HFF-Myc (cell line): ENCODE results near the gene ANK3.

ENCODE experiments used
- DNase-seq: peaks from one replicate; pipeline ENCODE4 v3.0.0-alpha.2; 2011; ENCODE audit warnings: low read depth; ENCODE audit errors: extremely low read depth
- H3K4me3 ChIP-seq: replicated peaks from 2 replicates; pipeline ENCODE4 v1.5.1; 2011; ENCODE audit warnings: low read depth, mild to moderate bottlenecking, control low read depth, low read length
- TF ChIP-seq, protein P1 (sequence below): IDR thresholded peaks from 2 replicates; pipeline ENCODE4 v1.5.1; 2012; ENCODE audit warnings: mild to moderate bottlenecking, low read depth, low read length, control low read depth; ENCODE audit errors: missing control alignments

ANK3 gene

DNA sequence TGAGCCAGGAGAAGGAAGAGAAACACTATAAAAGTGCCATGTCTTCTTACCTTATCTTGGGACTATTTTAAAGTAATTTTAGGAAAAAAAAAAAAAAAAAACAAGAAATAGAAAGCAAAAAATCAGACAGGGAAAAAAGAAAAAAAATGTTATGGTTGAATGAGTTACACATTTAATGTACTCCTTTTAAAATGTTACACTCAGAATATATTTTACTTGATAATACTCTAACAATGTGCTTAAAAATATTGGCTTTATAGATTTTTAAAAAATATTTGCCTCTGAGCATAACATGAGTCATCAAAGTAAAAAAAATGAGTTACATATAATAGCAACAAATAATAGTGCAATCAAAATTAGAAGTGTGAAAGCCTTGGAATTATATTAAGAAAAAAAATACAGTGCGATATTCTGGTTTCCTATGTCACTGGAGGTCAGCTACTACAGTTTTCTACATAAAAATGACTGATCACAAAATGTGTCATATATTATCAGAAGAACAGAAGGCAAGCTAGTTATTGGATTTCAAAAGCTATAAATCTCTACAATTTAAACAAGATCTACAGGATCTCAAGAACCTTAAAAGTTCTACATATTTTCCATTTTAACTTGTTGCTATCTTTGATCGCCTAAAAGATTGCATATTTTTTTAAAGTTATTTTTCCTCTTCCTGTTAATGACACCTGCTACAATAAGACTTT is 252.2 kb downstream of the ANK3 start:
- DNase-seq: no peak
- TF ChIP-seq, protein P1, sequence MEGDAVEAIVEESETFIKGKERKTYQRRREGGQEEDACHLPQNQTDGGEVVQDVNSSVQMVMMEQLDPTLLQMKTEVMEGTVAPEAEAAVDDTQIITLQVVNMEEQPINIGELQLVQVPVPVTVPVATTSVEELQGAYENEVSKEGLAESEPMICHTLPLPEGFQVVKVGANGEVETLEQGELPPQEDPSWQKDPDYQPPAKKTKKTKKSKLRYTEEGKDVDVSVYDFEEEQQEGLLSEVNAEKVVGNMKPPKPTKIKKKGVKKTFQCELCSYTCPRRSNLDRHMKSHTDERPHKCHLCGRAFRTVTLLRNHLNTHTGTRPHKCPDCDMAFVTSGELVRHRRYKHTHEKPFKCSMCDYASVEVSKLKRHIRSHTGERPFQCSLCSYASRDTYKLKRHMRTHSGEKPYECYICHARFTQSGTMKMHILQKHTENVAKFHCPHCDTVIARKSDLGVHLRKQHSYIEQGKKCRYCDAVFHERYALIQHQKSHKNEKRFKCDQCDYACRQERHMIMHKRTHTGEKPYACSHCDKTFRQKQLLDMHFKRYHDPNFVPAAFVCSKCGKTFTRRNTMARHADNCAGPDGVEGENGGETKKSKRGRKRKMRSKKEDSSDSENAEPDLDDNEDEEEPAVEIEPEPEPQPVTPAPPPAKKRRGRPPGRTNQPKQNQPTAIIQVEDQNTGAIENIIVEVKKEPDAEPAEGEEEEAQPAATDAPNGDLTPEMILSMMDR: no peak
- H3K4me3 ChIP-seq: no peak overlapping the region

DNA sequence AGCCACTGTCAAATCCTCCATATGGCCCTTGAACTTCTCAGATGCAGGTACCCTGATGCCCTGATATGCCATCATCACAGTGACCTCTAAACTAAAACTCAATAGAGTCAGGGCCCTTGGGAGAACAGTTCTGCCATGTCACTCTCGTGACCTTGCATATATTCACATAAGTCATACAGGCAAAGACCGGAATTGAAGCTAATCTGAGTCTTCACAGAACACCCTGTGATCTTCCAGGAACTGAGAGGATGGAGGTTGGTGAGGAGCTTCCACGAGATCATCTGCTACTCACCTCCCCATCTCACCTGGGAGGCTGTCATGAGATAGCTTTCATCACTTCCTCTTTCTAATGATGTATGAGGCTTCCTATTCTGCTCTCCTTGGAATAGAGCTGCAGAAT is 254.7 kb downstream of the ANK3 start:
- H3K4me3 ChIP-seq: no peak overlapping the region
- TF ChIP-seq, protein P1: no peak
- DNase-seq: no peak

DNA sequence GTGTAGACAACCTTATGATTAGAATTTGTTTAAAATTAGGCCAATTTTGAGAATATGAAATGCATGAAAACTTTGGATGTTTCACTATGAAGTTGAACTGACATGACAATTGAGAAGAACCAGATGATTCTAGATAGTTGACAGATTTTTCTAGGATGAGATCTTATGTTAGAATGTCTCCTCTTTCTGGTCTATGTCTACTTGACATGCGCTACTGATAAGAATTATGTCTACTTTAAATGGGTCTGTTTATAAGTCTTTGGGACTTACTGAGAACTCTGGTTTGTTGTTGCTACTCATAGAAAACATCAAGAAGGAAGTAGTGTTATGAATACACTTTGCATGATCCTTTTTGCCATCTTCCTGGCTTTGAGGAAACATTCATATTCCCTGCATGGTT is 255.1 kb downstream of the ANK3 start:
- H3K4me3 ChIP-seq: no peak overlapping the region
- TF ChIP-seq, protein P1: no peak
- no peak for DNase-seq

DNA sequence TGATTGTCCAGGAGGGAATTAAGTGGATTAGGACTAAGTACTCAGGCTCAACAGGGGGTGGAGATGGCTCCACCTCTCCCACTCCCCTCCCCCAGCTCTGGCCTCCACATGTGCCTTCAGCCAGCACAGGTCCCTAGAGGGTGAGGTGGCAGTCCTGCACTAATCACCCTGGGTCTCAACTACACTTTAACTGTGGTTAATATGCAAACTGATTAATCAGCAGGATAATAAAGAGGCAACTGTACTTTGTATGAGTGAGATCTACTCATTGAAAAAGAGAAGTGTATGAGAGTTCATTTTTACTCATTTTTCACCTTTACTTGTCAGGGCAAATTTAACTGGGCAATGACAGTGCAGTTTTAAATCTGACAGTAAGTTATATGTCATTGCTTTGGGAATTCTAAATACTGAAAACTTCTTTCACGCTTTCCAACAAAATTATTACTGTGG is 259.5 kb downstream of the ANK3 start:
- H3K4me3 ChIP-seq: no peak overlapping the region
- TF ChIP-seq, protein P1: no peak
- no peak for DNase-seq

DNA sequence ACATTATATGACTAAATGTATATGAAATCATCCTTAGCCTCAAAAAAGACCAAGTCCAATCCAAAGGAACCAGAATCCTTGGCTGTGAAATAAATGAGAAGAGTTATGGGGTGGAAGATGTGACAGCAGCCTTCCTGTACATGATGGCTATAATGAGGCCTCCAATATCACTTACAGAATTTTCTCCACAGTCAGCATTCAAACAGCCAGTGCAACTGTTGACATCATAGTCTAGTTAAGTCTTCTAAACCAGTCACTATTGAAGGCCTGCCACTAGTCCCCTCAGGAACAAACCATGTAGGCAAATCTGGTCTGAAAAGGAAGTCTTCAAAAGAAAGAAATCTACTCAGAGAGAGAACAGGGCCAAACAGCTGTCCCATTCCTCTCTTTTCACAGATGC is 263.8 kb downstream of the ANK3 start:
- H3K4me3 ChIP-seq: no peak overlapping the region
- DNase-seq: no peak
- TF ChIP-seq, protein P1: no peak

DNA sequence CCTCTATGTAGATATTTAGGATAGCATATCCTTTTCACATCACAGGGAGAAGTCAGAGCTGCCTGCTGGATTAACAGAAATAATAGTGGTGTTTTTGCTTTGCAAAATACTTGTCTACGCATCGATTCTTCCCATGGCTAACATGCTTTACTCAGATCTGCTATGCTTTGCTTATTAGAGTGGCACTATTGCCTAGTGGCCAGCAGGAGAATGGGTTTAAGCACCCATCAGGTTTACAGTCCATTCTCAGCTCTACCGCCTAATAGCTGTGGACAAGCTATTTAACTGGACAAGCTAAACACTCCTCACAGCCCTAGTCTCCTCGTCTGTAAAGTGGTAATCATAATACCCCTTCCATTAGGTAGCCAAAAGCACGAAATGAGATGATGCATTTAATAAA is 265.1 kb downstream of the ANK3 start:
- no peak for DNase-seq
- no peak overlapping the region for H3K4me3 ChIP-seq
- TF ChIP-seq, protein P1: no peak

DNA sequence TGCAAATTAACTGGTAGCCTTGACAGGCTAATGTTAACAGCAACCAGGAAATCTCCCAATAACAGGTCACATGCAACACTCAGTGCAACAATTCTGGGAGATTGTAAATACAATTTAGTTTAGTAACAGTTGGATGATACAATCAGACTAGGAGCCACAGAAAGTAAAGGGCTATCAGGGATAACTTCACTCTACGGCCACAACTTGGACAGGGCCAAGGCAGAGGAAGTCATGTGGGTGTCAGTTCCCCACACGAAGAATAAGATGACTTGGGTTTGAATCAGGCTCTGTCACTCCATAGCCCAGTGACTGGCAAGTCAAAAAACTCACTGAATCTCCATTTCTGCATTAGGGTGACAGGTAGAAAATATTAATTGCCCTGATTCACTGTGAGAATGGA is 266.0 kb downstream of the ANK3 start:
- TF ChIP-seq, protein P1: no peak
- no peak overlapping the region for H3K4me3 ChIP-seq
- DNase-seq: no peak
